ENCODE data around the gene EXOC2.

Gene EXOC2

GRCh38 chr6:593139-593906 lies 99.6 kb downstream of the EXOC2 start:
- no peak for TF ChIP-seq FOXM1 (IDR thresholded peaks at IDR 0.05; ENCODE audit: borderline replicate concordance)
- TF ChIP-seq LEF1 (IDR thresholded peaks at IDR 0.05; ENCODE audit: borderline replicate concordance): no peak
- TF ChIP-seq NFRKB (IDR thresholded peaks at IDR 0.05): no peak
- TF ChIP-seq FOXK2 (IDR thresholded peaks at IDR 0.05): no peak
- no peak for TF ChIP-seq SUZ12 (IDR thresholded peaks at IDR 0.05)
- TF ChIP-seq ELF4 (IDR thresholded peaks at IDR 0.05): no peak
- TF ChIP-seq ZNF384 (IDR thresholded peaks at IDR 0.05): no peak
- no peak for TF ChIP-seq PKNOX1 (IDR thresholded peaks at IDR 0.05)
- no peak for TF ChIP-seq HDGF (IDR thresholded peaks at IDR 0.05; ENCODE audit: borderline replicate concordance)
- TF ChIP-seq ARNT (IDR thresholded peaks at IDR 0.05): no peak
- TF ChIP-seq L3MBTL2 (conservative IDR thresholded peaks at IDR 0.05): no peak
- no peak for TF ChIP-seq CTBP1 (IDR thresholded peaks at IDR 0.05; ENCODE audit: borderline replicate concordance)
- TF ChIP-seq TARDBP (IDR thresholded peaks at IDR 0.05): no peak
- TF ChIP-seq FOXA1 (IDR thresholded peaks at IDR 0.05): no peak
- TF ChIP-seq SP1 (IDR thresholded peaks at IDR 0.05): no peak
- TF ChIP-seq BHLHE40 (IDR thresholded peaks at IDR 0.05; ENCODE audit: borderline replicate concordance): no peak
- ChIA-PET CTCF (interaction anchor here (0.8 to 2.0 kb wide), 6 partner anchors 10 to 831 kb away, joined by 3 to 9 read pairs (median 3); no protein-coding TSS in a partner anchor), POLR2A (no interaction called here)
- DNase-seq (ENCODE audit: extremely low spot score): peak; percentile 46

GRCh38 chr6:589090-589489 lies 103.8 kb downstream of the EXOC2 start:
- no peak for DNase-seq (ENCODE audit: extremely low spot score)
- ChIA-PET CTCF (no interaction called here), POLR2A (no interaction called here)
- no peak for TF ChIP-seq FOXM1 (IDR thresholded peaks at IDR 0.05; ENCODE audit: borderline replicate concordance)
- TF ChIP-seq SUZ12 (IDR thresholded peaks at IDR 0.05): no peak
- no peak for TF ChIP-seq LEF1 (IDR thresholded peaks at IDR 0.05; ENCODE audit: borderline replicate concordance)

DNA sequence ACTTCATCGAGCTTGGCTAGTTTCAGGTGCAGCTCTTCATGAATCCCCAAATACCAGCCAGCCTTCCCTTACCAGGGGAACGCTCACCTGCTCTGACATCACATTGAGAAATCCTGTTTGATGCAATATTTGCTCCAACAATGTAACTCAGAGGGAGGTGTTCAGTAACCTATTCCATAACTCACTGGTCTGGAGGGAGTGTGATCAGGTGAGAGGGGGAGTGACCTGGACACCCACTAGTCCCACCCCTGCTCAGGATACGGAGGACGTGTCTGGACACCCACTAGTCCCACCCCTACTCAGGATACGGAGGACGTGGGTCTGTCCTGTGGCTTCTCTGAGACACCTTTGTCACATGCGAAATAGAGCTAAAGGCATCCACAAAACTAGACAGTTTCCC lies 106.4 kb downstream of the EXOC2 start:
- POLR2A ChIA-PET: no interaction called here
- CTCF ChIA-PET: no interaction called here
- TF ChIP-seq SP1 (IDR thresholded peaks at IDR 0.05) (no peak), FOXK2 (IDR thresholded peaks at IDR 0.05) (no peak), HDGF (IDR thresholded peaks at IDR 0.05; ENCODE audit: borderline replicate concordance) (no peak), FOXM1 (IDR thresholded peaks at IDR 0.05; ENCODE audit: borderline replicate concordance) (no peak), FOXA1 (IDR thresholded peaks at IDR 0.05) (no peak), TARDBP (IDR thresholded peaks at IDR 0.05) (no peak), ELF4 (IDR thresholded peaks at IDR 0.05) (no peak), NFRKB (IDR thresholded peaks at IDR 0.05) (no peak), ARNT (IDR thresholded peaks at IDR 0.05) (no peak), CTBP1 (IDR thresholded peaks at IDR 0.05; ENCODE audit: borderline replicate concordance) (no peak), L3MBTL2 (conservative IDR thresholded peaks at IDR 0.05) (no peak), ZNF384 (IDR thresholded peaks at IDR 0.05) (no peak), LEF1 (IDR thresholded peaks at IDR 0.05; ENCODE audit: borderline replicate concordance) (no peak), BHLHE40 (IDR thresholded peaks at IDR 0.05; ENCODE audit: borderline replicate concordance) (no peak), PKNOX1 (IDR thresholded peaks at IDR 0.05) (no peak), SUZ12 (IDR thresholded peaks at IDR 0.05) (no peak)
- DNase-seq (ENCODE audit: extremely low spot score): no peak

GRCh38 chr6:583635-584034 lies 109.3 kb downstream of the EXOC2 start:
- TF ChIP-seq FOXK2 (IDR thresholded peaks at IDR 0.05) (no peak), FOXM1 (IDR thresholded peaks at IDR 0.05; ENCODE audit: borderline replicate concordance) (no peak), SP1 (IDR thresholded peaks at IDR 0.05) (no peak), PKNOX1 (IDR thresholded peaks at IDR 0.05) (no peak), L3MBTL2 (conservative IDR thresholded peaks at IDR 0.05) (no peak), ARNT (IDR thresholded peaks at IDR 0.05) (no peak), TARDBP (IDR thresholded peaks at IDR 0.05) (no peak), CTBP1 (IDR thresholded peaks at IDR 0.05; ENCODE audit: borderline replicate concordance) (no peak), FOXA1 (IDR thresholded peaks at IDR 0.05) (no peak), SUZ12 (IDR thresholded peaks at IDR 0.05) (no peak), NFRKB (IDR thresholded peaks at IDR 0.05) (no peak), HDGF (IDR thresholded peaks at IDR 0.05; ENCODE audit: borderline replicate concordance) (no peak), LEF1 (IDR thresholded peaks at IDR 0.05; ENCODE audit: borderline replicate concordance) (no peak)
- DNase-seq (ENCODE audit: extremely low spot score): no peak
- CTCF ChIA-PET: interaction anchor here (2.0 kb wide), 1 partner anchor 9 kb away, joined by 9 read pairs; no protein-coding TSS in a partner anchor
- POLR2A ChIA-PET: no interaction called here

- ChIA-PET POLR2A (no interaction called here), CTCF (interaction anchor here (2.0 kb wide), 1 partner anchor 10 kb away, joined by 9 read pairs; no protein-coding TSS in a partner anchor)
- no peak for DNase-seq (ENCODE audit: extremely low spot score)
- no peak for TF ChIP-seq ELF4 (IDR thresholded peaks at IDR 0.05)
- TF ChIP-seq FOXM1 (IDR thresholded peaks at IDR 0.05; ENCODE audit: borderline replicate concordance): no peak
- TF ChIP-seq HDGF (IDR thresholded peaks at IDR 0.05; ENCODE audit: borderline replicate concordance): no peak
- no peak for TF ChIP-seq L3MBTL2 (conservative IDR thresholded peaks at IDR 0.05)
- no peak for TF ChIP-seq TARDBP (IDR thresholded peaks at IDR 0.05)
- TF ChIP-seq ARNT (IDR thresholded peaks at IDR 0.05): no peak
- no peak for TF ChIP-seq LEF1 (IDR thresholded peaks at IDR 0.05; ENCODE audit: borderline replicate concordance)
- TF ChIP-seq CTBP1 (IDR thresholded peaks at IDR 0.05; ENCODE audit: borderline replicate concordance): no peak
- TF ChIP-seq NFRKB (IDR thresholded peaks at IDR 0.05): no peak
- TF ChIP-seq SUZ12 (IDR thresholded peaks at IDR 0.05): no peak
- TF ChIP-seq PKNOX1 (IDR thresholded peaks at IDR 0.05): no peak
- TF ChIP-seq ZNF384 (IDR thresholded peaks at IDR 0.05): no peak
- TF ChIP-seq FOXK2 (IDR thresholded peaks at IDR 0.05): no peak
- no peak for TF ChIP-seq SP1 (IDR thresholded peaks at IDR 0.05)
- no peak for TF ChIP-seq BHLHE40 (IDR thresholded peaks at IDR 0.05; ENCODE audit: borderline replicate concordance)
- no peak for TF ChIP-seq FOXA1 (IDR thresholded peaks at IDR 0.05)
Measured at GRCh38 chr6:583116-583515, 109.8 kb downstream of the EXOC2 start.
